GM21381 (cell line): Measurements from ENCODE around the gene CABCOCO1.
"Not testable (repeated sequence)": the region's sequence is repeated elsewhere in the genome, so short reads cannot be mapped to it uniquely, and the experiment has no call there.

Experiments used
- ATAC-seq: cut with Tn5 transposase; IDR thresholded peaks from one replicate; pipeline ENCODE4 v1.9.1; 2021; ENCODE audit warnings: mild to moderate bottlenecking, moderate library complexity; ENCODE audit not compliant: unreplicated experiment

The CABCOCO1 gene

DNA sequence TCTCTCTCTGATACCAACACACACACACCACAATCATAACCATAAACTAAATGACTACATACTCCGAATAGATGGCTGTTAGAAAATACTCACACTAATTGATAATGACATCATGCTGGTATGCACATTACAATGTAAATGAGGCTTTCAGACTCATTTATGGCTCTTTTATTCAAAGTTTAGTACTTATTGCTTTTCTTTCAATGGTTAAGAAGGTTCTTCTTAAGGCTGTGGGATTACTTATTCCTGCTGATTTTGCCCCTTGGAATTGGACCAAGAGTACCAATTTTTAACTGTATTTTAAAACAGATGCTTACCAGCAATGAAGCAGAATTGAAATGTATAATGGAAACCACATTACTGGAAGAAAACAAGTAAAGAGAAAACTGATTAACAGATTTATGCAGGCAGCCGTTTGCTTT lies 20.6 kb upstream of the CABCOCO1 start:
- ATAC-seq, result no peak

DNA sequence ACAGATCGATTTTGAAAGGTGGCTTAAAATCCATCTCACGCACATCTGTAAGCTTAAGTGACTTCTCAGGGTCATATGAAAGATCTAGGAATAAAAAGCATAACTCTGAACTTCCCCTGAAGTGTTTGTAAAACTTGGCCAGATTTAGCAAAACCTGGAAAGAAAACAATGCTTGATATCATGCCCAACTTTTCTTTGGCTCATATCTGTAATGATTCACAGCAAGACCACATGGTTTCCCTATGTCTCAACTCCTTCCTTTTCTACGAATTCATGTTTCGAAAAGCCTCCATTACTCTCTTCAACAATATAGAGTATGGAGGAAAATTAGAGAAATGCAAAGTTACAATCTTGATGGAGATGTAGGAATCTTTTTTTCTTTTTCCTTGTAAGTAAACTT lies 20.1 kb upstream of the CABCOCO1 start:
- no peak for ATAC-seq

DNA sequence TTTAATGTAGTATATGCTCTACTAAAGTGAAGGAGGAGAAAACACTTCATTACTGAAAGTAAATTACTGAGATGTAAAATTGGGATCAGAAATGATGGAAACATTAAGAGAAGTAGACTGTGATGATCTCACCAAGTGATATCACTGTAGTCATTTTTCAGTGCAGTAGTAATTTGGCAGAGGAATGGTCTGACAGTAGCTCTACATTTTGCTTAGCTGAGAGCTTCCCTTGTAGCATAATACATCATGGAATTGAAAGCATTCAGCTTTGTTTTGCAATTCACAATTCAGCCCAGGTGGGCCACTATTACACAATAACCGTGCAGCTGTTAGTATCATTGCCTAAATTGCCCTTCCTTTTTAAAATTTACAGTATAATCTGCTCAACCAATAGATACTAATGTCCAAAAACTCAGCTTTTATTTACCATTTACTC lies 19.4 kb upstream of the CABCOCO1 start:
- ATAC-seq, result no peak

DNA sequence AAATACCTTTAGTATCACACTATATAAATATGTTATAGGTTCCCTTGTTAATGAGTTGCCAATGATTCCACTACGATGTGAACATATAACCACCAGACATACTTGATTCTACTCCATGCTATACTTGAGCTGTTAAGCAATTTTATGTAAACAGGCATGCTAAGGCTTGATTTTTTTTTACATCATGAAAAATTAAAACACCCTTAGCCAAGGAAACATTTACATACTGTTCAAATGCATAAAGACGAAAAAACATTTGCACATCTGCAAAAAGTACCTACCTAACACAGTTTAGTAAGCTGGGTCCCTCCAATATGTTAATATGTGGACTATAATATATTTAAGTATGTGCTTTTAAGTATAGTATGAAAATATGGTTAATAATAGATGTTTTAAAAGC lies 9.0 kb upstream of the CABCOCO1 start:
- ATAC-seq, result no peak

DNA sequence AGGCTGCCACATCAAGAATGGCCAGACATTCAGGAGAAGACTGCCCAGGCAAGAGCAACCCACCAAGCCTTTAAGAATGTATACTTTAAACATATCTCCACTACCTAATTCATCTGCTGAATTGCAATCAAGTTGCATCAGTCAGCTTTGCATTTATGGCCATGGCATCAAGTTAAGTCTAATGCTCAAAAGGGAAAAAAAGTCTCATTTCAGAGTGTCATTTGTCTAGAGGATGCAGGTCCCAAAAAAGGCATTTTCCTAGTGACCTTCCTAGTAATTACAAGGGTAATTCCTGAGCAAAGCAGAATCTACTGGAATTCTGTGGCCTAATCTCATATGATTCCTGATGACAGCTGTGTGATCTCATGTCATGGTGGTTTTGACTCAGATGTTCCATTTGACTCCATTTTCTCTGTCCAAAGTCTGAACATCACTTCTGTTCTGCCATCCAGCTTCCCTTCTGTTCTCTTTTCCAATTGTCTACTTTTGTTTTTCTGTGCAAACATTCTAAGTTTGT lies 7.3 kb upstream of the CABCOCO1 start:
- ATAC-seq, result no peak

DNA sequence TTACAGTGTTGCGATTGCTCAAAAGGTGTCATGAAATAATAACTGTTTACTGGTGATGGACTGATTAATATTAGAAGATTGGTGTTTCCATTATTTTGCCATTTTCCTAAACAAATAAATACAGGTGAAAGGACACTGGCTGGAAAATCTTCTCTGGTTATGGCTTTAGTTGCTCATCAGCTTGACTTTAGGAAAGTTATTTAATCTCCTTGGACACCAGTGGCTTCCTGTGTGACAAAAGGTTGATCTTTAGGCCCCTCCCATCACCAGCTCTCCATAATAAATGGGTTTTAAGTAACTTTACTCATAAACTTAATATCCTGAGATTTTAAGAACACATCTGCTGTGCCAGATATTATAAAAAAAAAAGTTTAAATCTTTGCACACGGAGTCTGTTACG lies 737 bp downstream of the CABCOCO1 start:
- no peak for ATAC-seq

DNA sequence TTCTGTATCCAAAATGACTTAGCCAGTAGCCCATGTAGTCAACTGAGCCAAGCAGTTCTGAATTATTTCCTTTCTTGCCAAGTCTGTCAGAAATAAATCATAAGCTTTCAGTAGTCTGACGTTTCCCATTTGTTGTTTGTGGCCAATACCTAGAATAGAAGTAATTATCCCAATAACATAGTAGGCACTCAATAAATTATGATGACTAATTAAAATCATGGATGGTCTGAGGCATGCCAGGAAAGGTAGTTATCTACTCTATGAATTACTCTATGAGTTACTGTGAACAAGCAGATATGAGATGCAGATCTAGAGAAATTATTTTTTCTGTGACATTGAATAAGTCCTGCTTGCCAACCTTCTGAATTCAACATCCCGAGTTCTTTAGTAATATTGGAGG lies 2.3 kb downstream of the CABCOCO1 start:
- no peak for ATAC-seq

DNA sequence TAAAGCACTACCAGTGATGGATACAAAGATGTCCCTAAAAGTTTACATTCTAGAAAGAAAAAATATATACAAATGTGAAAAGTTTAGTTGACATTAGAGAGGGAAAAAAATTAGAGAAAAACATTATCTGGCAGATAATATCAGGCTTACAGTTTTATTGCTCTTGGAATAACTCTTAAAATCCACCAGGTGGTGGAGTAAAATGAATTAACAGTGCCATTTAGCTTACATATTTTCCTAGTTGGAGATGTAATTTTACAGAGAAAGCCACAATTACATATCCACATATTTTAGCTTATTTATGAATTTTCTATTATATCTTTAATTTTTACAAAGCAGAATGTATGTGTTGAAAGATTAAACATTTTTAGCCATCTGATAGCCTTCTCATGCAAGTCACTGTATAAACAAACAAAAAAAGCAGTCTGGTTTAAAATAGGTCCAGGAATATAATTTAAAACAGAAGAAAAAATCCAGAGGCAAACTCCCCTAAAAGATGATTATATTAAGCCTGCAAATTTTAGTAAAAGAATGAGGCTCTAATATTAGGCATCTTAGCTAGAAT lies 6.5 kb downstream of the CABCOCO1 start:
- no peak for ATAC-seq

DNA sequence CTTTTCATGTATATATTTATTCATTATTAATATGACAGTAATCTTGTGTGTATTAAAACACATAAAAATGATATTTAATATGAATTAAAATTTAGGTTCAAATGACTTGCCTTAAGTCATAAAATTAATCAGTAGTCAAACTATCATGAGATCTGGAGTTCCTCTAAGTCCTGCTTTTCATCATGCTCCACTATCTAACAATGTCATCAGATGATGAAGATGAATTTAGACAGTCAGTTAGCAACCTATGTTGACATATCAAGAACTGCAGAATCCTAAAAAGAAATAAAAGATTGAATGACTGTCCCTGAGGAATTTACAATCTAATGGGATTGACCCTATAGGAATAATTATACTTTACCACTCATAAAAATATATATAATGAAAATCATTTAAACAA lies 7.1 kb downstream of the CABCOCO1 start:
- ATAC-seq, result no peak

DNA sequence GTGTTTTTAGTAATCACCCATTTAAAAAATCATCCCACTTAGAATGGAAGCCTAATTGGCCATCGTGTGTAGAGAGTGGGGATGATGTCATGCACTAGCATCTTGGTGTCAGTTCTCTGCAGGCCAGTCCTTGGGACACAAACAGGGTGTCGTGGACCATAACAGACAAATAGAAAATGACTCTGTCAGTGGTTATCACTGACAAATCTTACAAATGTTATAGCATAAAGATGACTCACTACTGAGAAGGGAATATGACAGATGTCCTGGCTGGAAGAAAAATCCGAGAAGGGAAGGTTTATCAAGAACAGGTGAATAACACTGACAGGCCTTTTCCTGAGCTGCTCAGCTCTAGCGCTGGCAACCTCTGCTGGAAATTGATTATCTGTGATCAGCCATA lies 10.6 kb downstream of the CABCOCO1 start:
- ATAC-seq, result no peak

DNA sequence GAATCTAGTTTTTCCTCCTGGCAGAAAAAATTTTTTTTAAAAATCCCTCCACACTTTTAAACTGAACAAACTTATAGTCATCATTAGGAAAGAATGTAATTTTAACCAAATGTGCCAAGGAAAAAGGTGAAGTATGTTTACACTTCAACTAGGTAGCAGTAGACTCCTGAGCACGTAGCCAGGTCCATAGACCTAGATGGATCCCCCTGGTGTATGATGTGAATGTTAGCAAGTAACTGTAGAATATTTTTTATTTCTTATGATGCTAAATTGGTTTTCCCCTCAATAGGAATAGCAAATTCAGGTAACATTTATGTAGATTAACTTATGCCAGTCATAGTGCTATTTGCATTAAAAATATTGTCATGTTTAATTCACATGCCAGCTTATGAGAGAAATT lies 19.6 kb downstream of the CABCOCO1 start:
- no peak for ATAC-seq

DNA sequence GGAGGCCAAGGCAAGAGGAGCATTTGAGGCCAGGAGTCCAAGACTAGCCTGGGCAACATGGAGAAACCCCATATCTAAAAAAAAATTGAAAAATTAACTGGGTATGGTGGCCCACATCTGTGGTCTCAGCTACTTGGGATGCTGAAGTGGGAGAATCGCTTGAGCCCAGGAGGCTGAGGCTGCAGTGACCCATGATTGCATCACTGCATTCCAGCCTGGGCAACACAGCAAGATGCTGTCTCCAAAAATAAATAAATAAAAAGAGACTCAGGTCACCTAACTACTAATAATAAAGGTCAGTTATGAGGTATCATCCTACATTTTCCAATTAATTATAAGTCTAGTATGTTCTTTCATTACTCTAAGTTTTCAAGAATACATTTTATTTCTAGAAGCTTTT lies 20.6 kb downstream of the CABCOCO1 start:
- ATAC-seq, result no peak

DNA sequence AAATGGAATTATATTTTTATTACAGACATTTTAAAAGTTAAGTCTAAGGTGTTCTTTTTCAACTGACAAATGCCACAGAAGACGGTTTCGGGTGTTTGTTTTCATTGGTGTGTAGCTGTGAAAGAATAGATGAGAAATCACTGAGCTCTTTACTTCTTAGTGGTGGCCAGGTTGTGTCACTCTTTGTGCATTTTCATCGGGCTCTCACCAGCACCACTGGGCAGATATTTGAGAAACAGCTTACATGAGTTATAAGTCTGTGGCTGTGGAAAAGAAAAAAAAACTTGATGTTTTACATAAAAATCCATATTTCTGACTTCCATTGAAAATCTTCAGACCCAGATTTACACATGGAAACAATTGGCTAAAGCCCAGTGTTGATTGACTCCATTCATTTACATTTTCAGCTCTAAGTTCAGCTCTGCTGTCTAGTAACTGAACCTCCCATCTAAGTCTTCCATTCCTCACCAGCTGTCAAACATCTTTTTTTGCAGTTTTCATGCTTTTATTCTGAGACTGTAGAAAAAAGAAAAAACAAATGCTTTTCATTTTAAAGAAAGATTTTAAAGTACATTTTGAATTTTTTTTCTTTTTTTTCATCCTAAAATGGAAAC lies 22.3 kb downstream of the CABCOCO1 start:
- ATAC-seq, result no peak

DNA sequence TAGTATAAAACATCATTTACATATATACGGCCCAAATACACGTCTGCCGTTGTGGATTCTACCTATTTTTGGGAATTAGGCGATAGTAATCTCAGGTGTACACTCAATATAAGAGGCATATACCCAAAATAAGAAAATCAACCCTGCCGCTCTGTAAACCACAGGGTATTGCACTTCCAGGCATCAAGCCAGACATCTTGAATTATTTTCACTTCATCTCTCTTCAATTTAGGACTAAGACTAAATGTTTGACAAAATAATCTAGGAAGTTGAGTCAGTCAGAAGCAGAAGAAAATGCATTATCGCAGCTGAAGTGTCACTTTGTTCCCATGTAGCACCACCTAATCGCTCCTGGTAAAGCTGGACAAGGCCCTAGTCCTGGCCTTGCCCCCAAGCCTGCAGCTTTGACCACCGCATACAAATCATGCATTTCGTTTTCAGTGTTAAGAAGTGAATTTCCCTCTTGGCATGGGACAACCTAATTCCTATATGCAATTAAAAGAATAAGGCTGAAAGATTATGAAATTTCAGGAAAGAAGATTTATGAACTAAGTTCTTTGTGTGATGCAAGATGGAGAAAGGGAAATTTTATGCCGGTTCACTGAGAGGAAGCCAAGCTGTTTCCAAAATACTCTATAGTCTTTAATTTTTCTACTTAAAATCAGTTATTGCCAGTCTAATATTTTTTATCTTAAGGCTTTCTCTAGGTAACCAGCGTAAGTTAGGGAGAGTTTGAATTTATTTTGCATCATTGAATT lies 26.0 kb downstream of the CABCOCO1 start:
- no peak for ATAC-seq

DNA sequence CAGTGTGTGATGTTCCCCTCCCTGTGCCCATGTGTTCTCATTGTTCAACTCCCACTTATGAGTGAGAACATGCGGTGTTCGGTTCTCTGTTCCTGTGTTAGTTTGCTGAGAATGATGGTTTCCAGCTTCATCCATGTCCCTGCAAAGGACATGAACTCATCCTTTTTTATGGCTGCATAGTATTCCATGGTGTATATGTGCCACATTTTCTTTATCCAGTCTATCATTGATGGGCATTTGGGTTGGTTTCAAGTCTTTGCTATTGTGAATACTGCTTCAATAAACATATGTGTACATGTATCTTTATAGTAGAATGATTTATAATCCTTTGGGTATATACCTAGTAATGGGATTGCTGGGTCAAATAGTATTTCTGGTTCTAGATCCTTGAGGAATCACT lies 28.9 kb downstream of the CABCOCO1 start:
- ATAC-seq, result not testable (repeated sequence)

DNA sequence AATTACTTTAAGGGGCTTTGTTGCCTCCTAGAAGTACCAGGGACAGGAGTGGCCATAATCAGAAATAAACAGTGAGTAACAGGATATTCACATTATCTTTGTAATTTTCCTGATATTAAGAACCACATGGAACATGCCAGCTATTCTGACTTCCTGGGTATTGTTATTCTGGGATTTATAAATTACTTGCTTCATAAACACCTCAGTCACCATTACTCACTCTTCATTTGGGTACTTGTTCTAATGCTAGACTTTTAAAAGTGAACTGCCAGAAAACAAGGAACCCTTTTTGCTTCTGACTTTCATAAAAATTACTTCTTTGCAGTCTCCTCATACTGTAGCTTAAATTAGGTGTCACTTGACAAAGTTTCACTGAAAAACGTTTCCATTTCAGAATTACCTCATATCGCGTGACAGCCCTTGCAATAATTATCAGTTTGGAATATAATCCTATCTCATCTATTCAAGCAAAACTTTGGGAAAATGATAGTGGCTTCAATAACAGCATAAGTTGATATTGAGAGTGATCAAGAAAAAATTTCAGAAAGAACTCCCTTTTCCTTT lies 29.8 kb downstream of the CABCOCO1 start:
- no peak for ATAC-seq

DNA sequence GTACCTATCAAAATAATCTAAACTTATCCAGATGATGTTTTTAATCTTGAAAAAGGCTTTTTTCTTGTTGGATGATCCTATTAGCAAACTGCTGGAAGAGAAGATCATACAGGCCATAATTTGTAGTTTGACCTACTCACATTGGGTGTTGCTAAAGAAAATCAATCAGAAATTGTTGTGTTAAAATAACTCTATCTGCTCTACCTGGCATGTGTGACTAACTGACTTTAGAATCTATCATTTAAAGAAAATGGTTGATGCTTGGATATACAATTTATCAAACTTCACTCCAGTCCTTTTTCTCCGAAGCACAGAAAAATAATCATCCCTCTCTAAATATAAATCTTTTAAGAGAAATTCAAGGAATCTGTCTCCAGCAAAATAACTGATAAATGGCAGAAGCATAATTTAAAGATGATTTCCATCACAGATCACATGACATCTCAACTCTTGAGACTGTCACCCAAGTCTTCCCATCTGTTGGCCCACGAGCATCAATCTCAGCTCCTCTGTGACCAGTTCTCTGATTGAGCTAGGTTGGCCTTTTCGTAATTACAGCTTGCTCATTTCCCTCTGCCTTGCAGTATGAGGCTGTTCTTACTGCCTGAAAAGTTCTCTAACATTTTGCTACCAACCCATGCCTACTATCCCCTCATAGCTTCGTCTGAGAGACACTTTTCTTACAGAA lies 36.4 kb downstream of the CABCOCO1 start:
- no peak for ATAC-seq

DNA sequence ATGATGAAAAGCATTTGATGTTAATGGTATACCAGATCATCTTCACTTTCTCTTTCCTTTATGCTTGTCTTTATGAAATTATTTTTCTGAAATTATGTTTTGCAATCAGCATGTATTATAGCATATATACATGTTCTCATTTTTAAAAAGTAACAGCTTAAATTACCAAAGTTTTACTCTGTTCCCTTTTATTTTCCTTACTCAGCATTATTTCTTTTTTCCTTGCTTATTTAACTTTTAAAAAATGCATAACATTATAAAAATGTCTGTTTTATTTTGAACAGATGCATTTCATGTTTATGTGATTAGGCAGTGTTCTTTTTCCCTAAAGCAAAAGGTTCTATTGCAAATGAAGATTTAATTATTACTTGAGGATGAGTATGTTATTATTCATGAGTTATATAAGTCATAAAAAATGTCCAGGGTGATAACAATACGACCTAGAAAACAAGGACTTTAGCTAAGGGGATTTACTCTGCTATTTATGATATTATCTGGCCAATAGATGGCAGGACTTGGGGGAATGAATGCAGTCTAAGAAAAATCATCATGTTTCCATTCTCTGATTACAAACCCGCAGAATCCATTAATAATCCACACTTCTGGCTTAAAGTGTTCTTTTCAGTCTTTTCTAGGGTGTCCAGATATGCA lies 38.5 kb downstream of the CABCOCO1 start:
- ATAC-seq, result no peak

DNA sequence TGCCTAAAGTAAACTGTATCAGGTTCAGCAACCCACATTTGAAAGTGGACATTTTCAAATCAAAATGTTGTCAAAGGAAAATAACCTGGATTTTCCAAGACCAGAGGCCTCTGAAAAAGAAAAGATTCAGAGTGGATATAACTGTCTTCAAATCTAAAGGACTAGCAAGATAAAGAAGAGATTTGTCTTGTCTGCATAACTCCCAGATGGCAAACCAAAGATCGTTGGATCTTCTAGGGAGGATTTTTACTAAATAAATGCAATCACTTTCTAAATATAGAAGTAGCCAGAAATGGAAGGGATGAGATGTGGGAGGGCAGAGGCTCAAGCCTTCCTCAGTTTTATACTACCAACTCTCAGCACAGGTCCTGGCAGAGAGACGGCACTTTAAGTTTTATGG lies 39.0 kb downstream of the CABCOCO1 start:
- no peak for ATAC-seq

DNA sequence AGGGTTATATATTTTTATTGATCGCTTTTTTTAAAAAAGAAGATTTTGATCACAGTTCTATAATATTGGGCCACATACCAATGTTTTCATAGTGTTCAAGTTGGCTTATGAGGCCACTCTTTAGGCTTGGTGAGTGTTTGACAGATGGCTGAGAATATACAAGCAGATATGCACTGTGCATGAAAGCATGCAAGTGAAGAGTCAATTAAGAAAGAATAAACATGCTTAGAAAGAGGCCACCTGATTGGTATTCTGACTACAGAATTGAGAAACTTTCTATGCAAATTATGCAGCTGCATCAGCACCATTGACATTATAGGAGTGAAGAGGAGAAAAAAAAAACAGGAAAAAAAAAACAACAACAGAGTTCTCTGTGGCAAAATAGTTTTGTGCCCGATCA lies 39.9 kb downstream of the CABCOCO1 start:
- no peak for ATAC-seq
